Mesothelial cell of epicardium (in vitro differentiated cells): ENCODE results near the gene SLCO4A1. TPM values are rescaled to one million over a fixed set of nuclear protein-coding genes. Genes with fewer than 3 reads are reported as not detected.

Source experiments
- DNase-seq, 2 experiments: peaks; one replicate each; pipeline ENCODE4 v3.0.0; 2021; ENCODE audit warnings: low spot score in 2 of 2; ENCODE audit not compliant: unreplicated experiment in 2 of 2
- H3K27ac Mint-ChIP-seq: 2 replicates; pipeline ENCODE4 v1.8.0; 2021; ENCODE audit warnings: mixed read lengths
- H3K27me3 Mint-ChIP-seq: 2 replicates; pipeline ENCODE4 v1.8.0; 2021; ENCODE audit warnings: low read depth, mixed read lengths
- H3K36me3 Mint-ChIP-seq: 2 replicates; pipeline ENCODE4 v1.8.0; 2021; ENCODE audit warnings: mixed read lengths
- H3K4me1 Mint-ChIP-seq: 2 replicates; pipeline ENCODE4 v1.8.0; 2021; ENCODE audit warnings: mixed read lengths
- H3K4me3 Mint-ChIP-seq: 2 replicates; pipeline ENCODE4 v1.8.0; 2021; ENCODE audit warnings: mild to moderate bottlenecking, moderate library complexity, mixed read lengths
- H3K9me3 Mint-ChIP-seq: 2 replicates; pipeline ENCODE4 v1.8.0; 2021; ENCODE audit warnings: mixed read lengths
- total RNA-seq: library from RNA; stranded (reverse); gene quantifications from 3 replicates; pipeline ENCODE4 v1.2.1, GENCODE V29; 2021
- TF ChIP-seq, protein P1 (sequence below): fragments of 200-600 bp; sonication (generic); IDR thresholded peaks from one replicate; pipeline ENCODE4 v1.5.0; 2021; ENCODE audit warnings: antibody characterized with exemption; ENCODE audit not compliant: unreplicated experiment

Gene SLCO4A1
- total RNA-seq, 1 donor from 2014 or later = 3.7 TPM

DNA sequence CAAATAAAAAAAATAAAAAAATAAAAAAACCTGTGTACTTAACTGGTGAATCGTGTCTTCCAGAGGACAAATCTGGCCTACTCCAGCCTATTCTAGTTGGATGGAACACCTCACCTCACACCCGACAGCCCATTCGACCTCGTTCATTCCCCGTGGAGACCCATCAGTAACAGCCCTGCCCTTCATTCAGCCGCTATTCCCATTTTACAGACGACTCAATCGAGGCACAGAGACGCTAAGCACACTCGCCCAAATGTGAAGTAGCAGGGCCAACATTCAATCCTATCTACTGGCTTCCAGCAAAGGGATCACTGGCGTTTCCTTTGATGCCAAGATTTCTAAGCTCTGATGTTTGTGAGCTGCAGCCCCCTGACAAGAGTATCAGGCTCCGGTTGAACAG is 64.6 kb downstream of the SLCO4A1 start:
- TF ChIP-seq, protein P1, sequence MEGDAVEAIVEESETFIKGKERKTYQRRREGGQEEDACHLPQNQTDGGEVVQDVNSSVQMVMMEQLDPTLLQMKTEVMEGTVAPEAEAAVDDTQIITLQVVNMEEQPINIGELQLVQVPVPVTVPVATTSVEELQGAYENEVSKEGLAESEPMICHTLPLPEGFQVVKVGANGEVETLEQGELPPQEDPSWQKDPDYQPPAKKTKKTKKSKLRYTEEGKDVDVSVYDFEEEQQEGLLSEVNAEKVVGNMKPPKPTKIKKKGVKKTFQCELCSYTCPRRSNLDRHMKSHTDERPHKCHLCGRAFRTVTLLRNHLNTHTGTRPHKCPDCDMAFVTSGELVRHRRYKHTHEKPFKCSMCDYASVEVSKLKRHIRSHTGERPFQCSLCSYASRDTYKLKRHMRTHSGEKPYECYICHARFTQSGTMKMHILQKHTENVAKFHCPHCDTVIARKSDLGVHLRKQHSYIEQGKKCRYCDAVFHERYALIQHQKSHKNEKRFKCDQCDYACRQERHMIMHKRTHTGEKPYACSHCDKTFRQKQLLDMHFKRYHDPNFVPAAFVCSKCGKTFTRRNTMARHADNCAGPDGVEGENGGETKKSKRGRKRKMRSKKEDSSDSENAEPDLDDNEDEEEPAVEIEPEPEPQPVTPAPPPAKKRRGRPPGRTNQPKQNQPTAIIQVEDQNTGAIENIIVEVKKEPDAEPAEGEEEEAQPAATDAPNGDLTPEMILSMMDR = no peak
- no peak for DNase-seq
- Mint-ChIP-seq H3K9me3 (no peaks in the 10 kb centered on the region), H3K4me1 (peaks cover 20% of the 10 kb centered on the region), H3K4me3 (no peak overlapping the region), H3K27me3 (peaks cover 58% of the 10 kb centered on the region), H3K36me3 (no peaks in the 10 kb centered on the region), H3K27ac (no peak overlapping the region)

DNA sequence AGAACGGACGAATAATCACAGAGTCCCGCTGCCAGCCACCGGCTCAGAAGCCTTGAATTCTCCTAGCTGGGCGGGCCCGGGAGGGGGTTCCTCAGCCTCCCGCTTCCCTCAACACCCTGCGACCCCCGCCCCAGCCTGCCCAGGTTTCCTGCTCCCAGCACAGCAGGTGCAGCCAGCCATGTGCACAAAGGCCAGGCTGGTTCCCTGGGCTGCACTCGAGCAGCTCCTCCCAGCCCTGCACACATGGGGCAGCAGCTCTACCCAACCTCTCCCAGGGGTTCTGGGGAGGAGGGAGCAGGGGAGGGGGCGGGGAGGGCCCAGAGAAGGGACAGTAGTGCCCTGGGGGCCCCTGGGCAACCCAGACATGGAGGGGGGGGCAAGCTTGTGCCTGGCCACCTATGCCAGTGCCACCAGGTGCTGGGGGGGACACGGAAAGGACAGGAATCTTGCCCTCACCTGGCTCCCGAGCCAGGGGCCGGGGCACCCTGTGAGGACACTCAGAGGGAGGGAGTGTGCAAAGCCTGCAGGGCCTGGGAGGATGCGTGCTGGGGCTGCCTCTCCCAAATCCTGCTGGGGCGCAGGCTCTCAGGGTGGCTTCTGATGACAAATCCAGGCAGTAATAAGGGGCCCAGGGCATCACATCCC is 65.1 kb downstream of the SLCO4A1 start:
- H3K27me3 Mint-ChIP-seq = peaks cover 64% of the 10 kb centered on the region
- H3K36me3 Mint-ChIP-seq = no peaks in the 10 kb centered on the region
- DNase-seq = no peak
- H3K9me3 Mint-ChIP-seq = no peaks in the 10 kb centered on the region
- no peak overlapping the region for H3K4me3 Mint-ChIP-seq
- H3K4me1 Mint-ChIP-seq = peaks cover 20% of the 10 kb centered on the region
- no peak overlapping the region for H3K27ac Mint-ChIP-seq
- TF ChIP-seq, protein P1 = no peak

DNA sequence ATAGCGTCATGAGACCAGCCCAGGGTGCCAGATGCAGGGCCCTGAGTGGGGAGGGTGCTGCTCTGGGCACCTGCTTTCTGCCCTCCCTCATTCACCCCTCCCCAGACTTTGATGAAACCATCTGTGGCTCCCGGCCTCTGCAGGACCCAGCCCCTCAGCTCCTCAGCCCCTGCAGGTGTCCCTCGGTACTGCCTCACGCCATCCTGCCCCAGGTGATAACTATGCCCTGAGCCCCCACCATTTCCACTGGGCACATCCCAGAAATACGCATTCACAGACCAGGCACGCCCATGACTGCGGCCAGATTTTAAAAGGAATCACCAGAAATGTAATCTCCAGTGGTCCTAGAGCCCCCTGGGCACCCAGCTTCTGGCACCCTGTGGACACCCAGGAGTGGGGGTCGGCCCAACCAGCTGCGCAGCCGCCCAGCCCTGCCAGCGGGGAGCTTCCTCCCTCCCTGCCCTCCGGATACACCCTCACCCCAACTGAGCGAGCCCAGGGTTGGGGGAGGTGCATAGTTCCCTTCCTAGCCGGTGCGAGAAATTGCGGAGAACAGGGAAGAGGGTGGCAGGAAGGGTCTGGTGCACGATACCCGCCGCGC is 65.7 kb downstream of the SLCO4A1 start:
- TF ChIP-seq, protein P1 = peak; percentile 65
- Mint-ChIP-seq H3K4me3 (peak overlapping the region; percentile 57), H3K27me3 (peaks cover 69% of the 10 kb centered on the region), H3K27ac (no peak overlapping the region), H3K36me3 (no peaks in the 10 kb centered on the region), H3K9me3 (no peaks in the 10 kb centered on the region), H3K4me1 (peaks cover 20% of the 10 kb centered on the region)
- DNase-seq = no peak

DNA sequence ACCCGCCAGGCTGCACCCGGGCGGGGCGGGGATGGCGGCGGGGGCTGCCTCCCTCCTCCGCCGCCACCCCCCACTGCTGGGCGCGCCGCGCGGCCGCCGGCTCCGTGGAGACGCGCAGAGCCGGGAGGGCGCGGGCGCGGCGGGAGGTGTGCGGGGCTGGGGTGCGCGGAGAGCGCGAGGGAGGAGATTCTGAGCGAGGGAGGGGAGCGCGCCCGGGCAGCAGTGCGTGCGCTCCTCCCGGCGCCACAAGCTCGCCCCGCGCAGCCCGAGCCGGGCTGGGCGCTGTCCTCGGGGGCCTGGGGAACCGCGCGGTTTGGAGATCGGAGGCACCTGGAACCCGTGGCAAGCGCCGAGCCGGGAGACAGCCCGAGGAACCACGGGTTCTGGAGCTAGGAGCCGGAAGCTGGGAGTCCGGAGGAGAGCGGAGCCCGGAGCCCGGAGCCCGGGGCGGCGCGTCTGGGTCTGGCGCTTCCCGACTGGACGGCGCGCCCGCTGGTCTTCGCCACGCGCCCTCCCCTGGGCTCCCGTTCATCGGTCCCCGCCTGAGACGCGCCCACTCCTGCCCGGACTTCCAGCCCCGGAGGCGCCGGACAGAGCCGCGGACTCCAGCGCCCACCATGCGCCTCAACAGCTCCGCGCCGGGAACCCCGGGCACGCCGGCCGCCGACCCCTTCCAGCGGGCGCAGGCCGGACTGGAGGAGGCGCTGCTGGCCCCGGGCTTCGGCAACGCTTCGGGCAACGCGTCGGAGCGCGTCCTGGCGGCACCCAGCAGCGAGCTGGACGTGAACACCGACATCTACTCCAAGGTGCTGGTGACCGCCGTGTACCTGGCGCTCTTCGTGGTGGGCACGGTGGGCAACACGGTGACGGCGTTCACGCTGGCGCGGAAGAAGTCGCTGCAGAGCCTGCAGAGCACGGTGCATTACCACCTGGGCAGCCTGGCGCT is 66.6 kb downstream of the SLCO4A1 start, which contains the start of gene NTSR1:
Gene NTSR1, plus strand, starts transcription at position 246 of the 946 bp plus-strand sequence. Its CDS starts 372 bp downstream, at position 618.
- Mint-ChIP-seq H3K27me3 (peaks cover 76% of the 10 kb centered on the region), H3K4me3 (peak within 1 kb of the TSS; percentile 57), H3K4me1 (peaks cover 14% of the 10 kb centered on the region), H3K27ac (no peak within 1 kb of the TSS), H3K9me3 (no peaks in the 10 kb centered on the region), H3K36me3 (no peaks in the 10 kb centered on the region)
- TF ChIP-seq, protein P1 = no peak
- no peak for DNase-seq

DNA sequence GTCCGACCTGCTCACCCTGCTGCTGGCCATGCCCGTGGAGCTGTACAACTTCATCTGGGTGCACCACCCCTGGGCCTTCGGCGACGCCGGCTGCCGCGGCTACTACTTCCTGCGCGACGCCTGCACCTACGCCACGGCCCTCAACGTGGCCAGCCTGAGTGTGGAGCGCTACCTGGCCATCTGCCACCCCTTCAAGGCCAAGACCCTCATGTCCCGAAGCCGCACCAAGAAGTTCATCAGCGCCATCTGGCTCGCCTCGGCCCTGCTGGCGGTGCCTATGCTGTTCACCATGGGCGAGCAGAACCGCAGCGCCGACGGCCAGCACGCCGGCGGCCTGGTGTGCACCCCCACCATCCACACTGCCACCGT is 67.2 kb downstream of the SLCO4A1 start:
- Mint-ChIP-seq H3K27me3 (peaks cover 82% of the 10 kb centered on the region), H3K9me3 (peaks cover 4% of the 10 kb centered on the region), H3K4me3 (no peak overlapping the region), H3K27ac (no peak overlapping the region), H3K36me3 (no peaks in the 10 kb centered on the region), H3K4me1 (peaks cover 9% of the 10 kb centered on the region)
- TF ChIP-seq, protein P1 = no peak
- DNase-seq = no peak
